Erythroblast (primary cell): ENCODE data around the gene RBCK1.

Source experiments
- GATA1 ChIP-seq: IDR thresholded peaks from 2 replicates; pipeline ENCODE4 v1.6.1; 2011; ENCODE audit warnings: low read depth, mild to moderate bottlenecking, control low read depth, low read length, moderate library complexity
- POLR2A ChIP-seq: IDR thresholded peaks from 2 replicates; pipeline ENCODE4 v1.6.1; 2011; ENCODE audit warnings: mild to moderate bottlenecking, low read length

- TF ChIP-seq POLR2A (no peak), GATA1 (no peak)
Measured at GRCh38 chr20:472137-472846, 64.2 kb downstream of the RBCK1 start.
